ENCODE measurements around the gene ARG2. TPM values are rescaled to one million over a fixed set of nuclear protein-coding genes. Genes with fewer than 3 reads are reported as not detected.

The ARG2 gene
- total and polyA plus RNA-seq, 2 experiments from 2014 or later = 5.6 to 6.3 TPM

DNA sequence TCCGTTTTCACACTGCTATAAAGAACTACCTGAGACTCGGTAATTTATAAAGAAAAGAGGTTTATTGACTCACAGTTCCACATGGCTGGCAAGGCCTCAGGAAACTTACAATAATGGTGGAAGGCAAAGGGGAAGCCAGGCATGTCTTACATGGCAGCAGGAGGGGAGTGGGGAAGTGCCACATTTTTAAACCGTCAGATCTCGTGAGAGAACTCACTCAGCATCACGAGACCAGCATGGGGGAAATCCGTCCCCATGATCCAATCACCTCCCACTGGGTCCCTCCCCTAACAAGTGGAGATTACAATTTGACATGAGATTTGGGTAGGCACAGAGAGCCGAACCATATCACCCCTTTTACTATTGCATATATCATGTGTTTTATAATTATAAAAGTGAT is 17.6 kb upstream of the ARG2 start:
- no peaks in the 10 kb centered on the region for H4K20me1 ChIP-seq (ENCODE audit: insufficient read depth)
- no peak overlapping the region for H3K4me2 ChIP-seq (ENCODE audit: unreplicated experiment)
- H3F3A ChIP-seq (ENCODE audit: insufficient read depth) = 0 out of 2 replicates have a peak, but pooled peaks cover 4% of the 10 kb centered on the region
- H3K4me1 ChIP-seq (ENCODE audit: insufficient read depth) = peaks cover 6% of the 10 kb centered on the region
- TF ChIP-seq EZH2 (IDR thresholded peaks at IDR 0.05; ENCODE audit: insufficient read depth, poor library complexity, severe bottlenecking) = no peak
- TF ChIP-seq EZH2phosphoT487 (IDR thresholded peaks at IDR 0.05; ENCODE audit: insufficient read depth, low read depth) = no peak
- no peak overlapping the region for H3K4me3 ChIP-seq
- H3K79me2 ChIP-seq (ENCODE audit: insufficient read depth) = peaks cover 19% of the 10 kb centered on the region; the same call in 1 of the 2 replicates
- no peaks in the 10 kb centered on the region for H3K9me3 ChIP-seq (ENCODE audit: low read depth)
- 42 to 45% methylated on average over 7 of the region's 7 CpGs for WGBS, 2 experiments (ENCODE audit: low coverage in 1 of 2, low lambda C conversion rate in 2 of 2, missing lambda C conversion rate in 2 of 2)
- no peaks in the 10 kb centered on the region for H3K27me3 ChIP-seq (replicated peaks; ENCODE audit: insufficient read depth)
- DNase-seq = no peak
- in situ Hi-C loops (cut with MboI) = no loop called here
- H3K36me3 ChIP-seq (ENCODE audit: low read depth) = no peaks in the 10 kb centered on the region
- no peak overlapping the region for H3K9ac ChIP-seq
- H2AFZ ChIP-seq = no peak overlapping the region
- no peak overlapping the region for H3K27ac ChIP-seq
- no peaks in the 10 kb centered on the region for H3K9me2 ChIP-seq (ENCODE audit: insufficient read depth)

DNA sequence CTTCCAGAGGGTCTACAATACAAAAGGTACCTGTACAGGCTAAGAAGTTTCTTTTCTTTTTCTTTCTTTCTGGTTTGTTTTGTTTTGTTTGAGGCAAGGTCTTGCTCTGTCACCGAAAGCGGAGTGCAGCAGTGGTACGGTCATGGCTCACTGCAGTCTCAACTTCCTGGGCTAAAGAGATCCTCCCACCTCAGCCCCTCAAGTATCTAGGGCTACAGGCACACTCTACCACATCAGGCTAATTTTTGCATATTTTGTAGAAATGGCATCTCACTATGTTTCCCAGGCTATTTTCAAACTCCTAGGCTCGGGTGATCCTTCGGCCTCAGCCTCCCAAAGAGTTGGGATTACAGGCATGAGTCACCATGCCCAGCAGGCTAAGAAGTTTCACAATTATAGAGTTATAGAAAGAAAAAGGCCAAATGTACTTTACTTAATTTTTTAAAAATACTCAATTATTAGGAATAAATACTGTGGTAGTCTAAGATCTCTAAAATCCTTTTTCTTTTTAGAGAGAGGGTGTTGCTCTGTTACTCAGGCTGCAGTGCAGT is 16.6 kb upstream of the ARG2 start:
- H3K9me3 ChIP-seq (ENCODE audit: low read depth) = no peaks in the 10 kb centered on the region
- no peak overlapping the region for H2AFZ ChIP-seq
- H3K4me1 ChIP-seq (ENCODE audit: insufficient read depth) = peaks cover 6% of the 10 kb centered on the region
- H4K20me1 ChIP-seq (ENCODE audit: insufficient read depth) = no peaks in the 10 kb centered on the region
- 0 out of 2 replicates have a peak, but pooled peaks cover 4% of the 10 kb centered on the region for H3F3A ChIP-seq (ENCODE audit: insufficient read depth)
- H3K79me2 ChIP-seq (ENCODE audit: insufficient read depth) = peaks cover 11% of the 10 kb centered on the region; the same call in 1 of the 2 replicates
- H3K27me3 ChIP-seq (replicated peaks; ENCODE audit: insufficient read depth) = no peaks in the 10 kb centered on the region
- TF ChIP-seq EZH2 (IDR thresholded peaks at IDR 0.05; ENCODE audit: insufficient read depth, poor library complexity, severe bottlenecking) = no peak
- no peak for TF ChIP-seq EZH2phosphoT487 (IDR thresholded peaks at IDR 0.05; ENCODE audit: insufficient read depth, low read depth)
- H3K36me3 ChIP-seq (ENCODE audit: low read depth) = no peaks in the 10 kb centered on the region
- no peaks in the 10 kb centered on the region for H3K9me2 ChIP-seq (ENCODE audit: insufficient read depth)
- H3K4me3 ChIP-seq = no peak overlapping the region
- H3K9ac ChIP-seq = no peak overlapping the region
- whole genome bisulfite sequencing, 2 experiments (ENCODE audit: low coverage in 1 of 2, low lambda C conversion rate in 2 of 2, missing lambda C conversion rate in 2 of 2) = 76 to 77% methylated on average over 5 of the region's 5 CpGs
- no peak overlapping the region for H3K27ac ChIP-seq
- in situ Hi-C loops (cut with MboI) = no loop called here
- DNase-seq = no peak
- no peak overlapping the region for H3K4me2 ChIP-seq (ENCODE audit: unreplicated experiment)

DNA sequence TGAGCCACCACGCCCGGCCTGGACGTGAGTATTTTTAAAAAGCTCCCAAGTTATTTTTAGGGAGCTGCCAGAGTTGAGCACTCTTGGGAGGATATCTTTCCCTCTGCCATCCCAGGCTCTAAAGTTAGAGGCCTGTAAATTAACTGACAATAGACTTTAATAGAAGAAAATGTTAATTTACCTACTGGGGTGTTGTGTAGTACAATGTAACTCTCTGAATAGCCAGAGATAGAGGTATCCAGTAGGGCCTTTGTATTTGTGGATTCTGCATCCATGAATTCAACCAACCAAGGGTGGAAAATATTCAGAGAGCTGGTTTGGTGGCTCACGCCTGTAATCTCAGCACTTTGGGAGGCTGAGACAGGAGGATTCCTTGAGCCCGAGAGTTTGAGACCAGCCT is 12.1 kb upstream of the ARG2 start:
- H3K9me2 ChIP-seq (ENCODE audit: insufficient read depth) = no peaks in the 10 kb centered on the region
- in situ Hi-C loops (cut with MboI) = no loop called here
- 85 to 90% methylated on average over 5 of the region's 5 CpGs for WGBS, 2 experiments (ENCODE audit: low coverage in 1 of 2, low lambda C conversion rate in 2 of 2, missing lambda C conversion rate in 2 of 2)
- H4K20me1 ChIP-seq (ENCODE audit: insufficient read depth) = no peaks in the 10 kb centered on the region
- no peak overlapping the region for H3K4me3 ChIP-seq
- no peaks in the 10 kb centered on the region for H3K79me2 ChIP-seq (ENCODE audit: insufficient read depth)
- no peak overlapping the region for H3K9ac ChIP-seq
- no peaks in the 10 kb centered on the region for H3F3A ChIP-seq (ENCODE audit: insufficient read depth)
- H3K27me3 ChIP-seq (replicated peaks; ENCODE audit: insufficient read depth) = no peaks in the 10 kb centered on the region
- no peaks in the 10 kb centered on the region for H3K4me1 ChIP-seq (ENCODE audit: insufficient read depth)
- no peak overlapping the region for H3K4me2 ChIP-seq (ENCODE audit: unreplicated experiment)
- H3K27ac ChIP-seq = no peak overlapping the region
- TF ChIP-seq EZH2phosphoT487 (IDR thresholded peaks at IDR 0.05; ENCODE audit: insufficient read depth, low read depth) (no peak), EZH2 (IDR thresholded peaks at IDR 0.05; ENCODE audit: insufficient read depth, poor library complexity, severe bottlenecking) (no peak)
- H3K36me3 ChIP-seq (ENCODE audit: low read depth) = no peaks in the 10 kb centered on the region
- no peak overlapping the region for H2AFZ ChIP-seq
- H3K9me3 ChIP-seq (ENCODE audit: low read depth) = no peaks in the 10 kb centered on the region
- no peak for DNase-seq

DNA sequence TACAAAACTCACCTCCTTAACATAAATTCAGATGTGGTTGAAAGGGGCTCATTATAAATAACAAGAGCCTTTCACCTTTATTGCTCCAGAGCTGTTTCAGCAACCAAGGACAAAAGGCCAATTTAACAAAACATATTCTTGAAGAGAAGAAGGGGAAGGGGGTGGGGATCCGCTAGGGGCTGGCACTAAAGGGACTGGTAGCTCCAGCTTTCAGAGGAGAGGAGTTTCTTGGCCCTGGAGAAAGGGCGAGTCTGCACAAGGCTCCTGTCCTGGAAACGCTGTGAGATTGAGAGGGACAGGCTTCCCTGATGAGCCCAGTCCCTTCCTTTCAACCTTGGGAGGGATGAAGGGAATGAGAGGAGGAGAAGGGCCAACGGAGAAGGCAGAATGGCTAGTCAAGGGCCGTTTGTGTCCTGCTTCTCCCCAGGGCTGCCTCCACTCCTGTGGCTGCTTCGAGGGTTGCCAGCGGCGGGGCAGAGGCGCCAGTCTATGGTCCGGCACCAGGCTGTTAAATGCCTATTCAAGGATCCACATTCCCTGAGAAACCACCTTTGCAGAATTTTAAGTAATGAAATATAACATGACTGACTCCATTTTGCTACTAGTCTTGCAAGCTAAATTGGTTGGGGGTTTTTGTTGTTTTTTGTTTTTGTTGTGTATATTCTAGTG is 9.9 kb upstream of the ARG2 start:
- WGBS, 2 experiments (ENCODE audit: low coverage in 1 of 2, low lambda C conversion rate in 2 of 2, missing lambda C conversion rate in 2 of 2) = 66 to 72% methylated on average over 10 of the region's 10 CpGs
- in situ Hi-C loops (cut with MboI) = no loop called here
- no peaks in the 10 kb centered on the region for H3K79me2 ChIP-seq (ENCODE audit: insufficient read depth)

More for the DNA sequence above, 9.9 kb upstream of the ARG2 start:
- Histone ChIP-seq H2AFZ (no peak overlapping the region), H3F3A (ENCODE audit: insufficient read depth) (no peaks in the 10 kb centered on the region), H3K27me3 (replicated peaks; ENCODE audit: insufficient read depth) (no peaks in the 10 kb centered on the region), H3K4me1 (ENCODE audit: insufficient read depth) (no peaks in the 10 kb centered on the region), H3K9me2 (ENCODE audit: insufficient read depth) (no peaks in the 10 kb centered on the region), H3K36me3 (ENCODE audit: low read depth) (no peaks in the 10 kb centered on the region), H3K4me3 (no peak overlapping the region), H3K4me2 (ENCODE audit: unreplicated experiment) (no peak overlapping the region), H4K20me1 (ENCODE audit: insufficient read depth) (no peaks in the 10 kb centered on the region), H3K9ac (no peak overlapping the region), H3K27ac (no peak overlapping the region), H3K9me3 (ENCODE audit: low read depth) (no peaks in the 10 kb centered on the region)
- TF ChIP-seq EZH2 (IDR thresholded peaks at IDR 0.05; ENCODE audit: insufficient read depth, poor library complexity, severe bottlenecking) (no peak), EZH2phosphoT487 (IDR thresholded peaks at IDR 0.05; ENCODE audit: insufficient read depth, low read depth) (no peak)
- DNase-seq = no peak
